Heart left ventricle (tissue), 16 donors: Measurements from ENCODE around the gene LENG9. TPM values are rescaled to one million over a fixed set of nuclear protein-coding genes. Genes with fewer than 3 reads are reported as not detected.
A peak's percentile ranks its signal among the peaks of the same experiment; 100 is the strongest.

Experiments used
- ATAC-seq, 4 donors: fragments of 200-7000 bp; cut with Tn5 transposase; one replicate each; pipeline ENCODE4 v1.9.1; 2020 to 2022; ENCODE audit warnings: moderate library complexity in 4 of 4, mild to moderate bottlenecking in 3 of 4, moderate number of reproducible peaks in 1 of 4
- DNase-seq, 5 donors: peaks; one replicate each; pipeline ENCODE4 v3.0.0-alpha.2; 2020
- H3K27ac ChIP-seq, 12 donors: fragments of 200-600 bp; sonication (generic) in 4 of 12; one replicate each; pipeline versions ENCODE4 v1.5.0 to v1.8.0; 2016 to 2022; ENCODE audit warnings: mild to moderate bottlenecking in 2 of 12
- H3K27me3 ChIP-seq, 9 donors: fragments of 200-600 bp; sonication (generic) in 2 of 9; one replicate each; pipeline versions ENCODE4 v1.5.1 to v1.8.0; 2016 to 2022; ENCODE audit warnings: mild to moderate bottlenecking in 3 of 9
- H3K36me3 ChIP-seq, 9 donors: fragments of 200-600 bp; sonication (generic) in 2 of 9; one replicate each; pipeline versions ENCODE4 v1.5.0 to v1.8.0; 2018 to 2022; ENCODE audit warnings: mild to moderate bottlenecking in 2 of 9
- H3K4me1 ChIP-seq, 12 donors: fragments of 200-600 bp; sonication (generic) in 4 of 12; one replicate each; pipeline versions ENCODE4 v1.5.0 to v1.8.0; 2016 to 2022; ENCODE audit warnings: mild to moderate bottlenecking in 3 of 12
- H3K4me3 ChIP-seq, 12 donors: fragments of 200-600 bp; sonication (generic) in 4 of 12; one replicate each; pipeline versions ENCODE4 v1.5.0 to v1.8.0; 2017 to 2022; ENCODE audit warnings: mild to moderate bottlenecking in 9 of 12, moderate library complexity in 4 of 12
- H3K9me3 ChIP-seq, 12 donors: fragments of 200-600 bp; sonication (generic) in 4 of 12; one replicate each; pipeline versions ENCODE4 v1.5.0 to v1.8.0; 2016 to 2022; ENCODE audit warnings: mild to moderate bottlenecking in 1 of 12
- CTCF ChIP-seq, 12 donors: fragments of 200-600 bp; sonication (generic) in 4 of 12; IDR thresholded peaks; one replicate each; pipeline versions ENCODE4 v1.5.0 to v1.8.0; 2018 to 2022; ENCODE audit warnings: antibody characterized with exemption in 12 of 12, mild to moderate bottlenecking in 5 of 12
- POLR2A ChIP-seq, 2 donors: fragments of 450-650 bp; IDR thresholded peaks; one replicate each; pipeline ENCODE4 v1.6.1; 2017; ENCODE audit warnings: antibody characterized with exemption in 2 of 2, mild to moderate bottlenecking in 2 of 2, moderate library complexity in 2 of 2
- WGBS, 4 donors: extraction: QIAGEN DNeasy Blood & Tissue Kit in 2 of 4; methylation state at CpG; one replicate each; pipeline versions ENCODE4 v1.1.5 to v1.1.7; 2013 to 2018; 5-methylcytosine and 5-hydroxymethylcytosine counted together
- intact Hi-C, 10 donors: fragments of 100-400 bp; cut with DNase I; formaldehyde crosslinking; loops; one replicate each; pipeline versions ENCODE4 v1.11.1 to v1.14.2; 2022
- polyA plus RNA-seq, 2 donors: library from polyadenylated mRNA; stranded (reverse); fragments of 200-250 nt; gene quantifications; one replicate each; pipeline ENCODE4 v1.2.3, GENCODE V29; 2013
- total RNA-seq, 9 donors: library from RNA; depleted of rRNA in 2 of 9; stranded (reverse); fragments of >200 nt in 2 of 9; fragmentation: NEBNext Ultra II Directional in 3 of 9; extraction: Animal tissue kit (Norgen Biotek cat#: 25700) in 3 of 9; gene quantifications; one replicate each; pipeline versions ENCODE4 v1.1.0 to v1.2.4, GENCODE V29; 2016 to 2023
- donor health status: ischemic (EF 13 %, LVEDD 7.1; RV severe dilation, severe dysfunction).
- donor health status: healthy with polysubstance abuse.
- donor health status: DM: no; HTN: yes; CAD: no.
- donor health status: DM: no; HTN: no; CAD: no.
- donor health status: ischemic (EF 25% LVEDD 6.9; RV normal size, moderate dysfunction).
- donor health status: ischemic (EF 25% LVEDD 5.7; RV mildly dilated, moderate dysfunction).
- donor health status: healthy.
- donor health status: DM: yes; HTN: yes; CAD: no.
- donor health status: ischemic (EF 35%, LVEDD 5.7; RV mildly dilated, moderate dysfunction).
- donor health status: nonischemic (EF 11% LVEDD 7.7; RV severe dilation, severe dysfunction).
- donor health status: DM: yes; HTN: yes; CAD: no.
- donor health status: PGD.
- donor health status: ischemic (EF 29% LVEDD 5.4; RV normal size, mild dysfunction).
- donor health status: nonischemic (EF 23%, LVEDD 6.1; RV moderate dilation, normal function).

The LENG9 gene
- total and polyA plus RNA-seq, 11 donors = 1.4 to 4.1 (median 2.1) TPM

DNA sequence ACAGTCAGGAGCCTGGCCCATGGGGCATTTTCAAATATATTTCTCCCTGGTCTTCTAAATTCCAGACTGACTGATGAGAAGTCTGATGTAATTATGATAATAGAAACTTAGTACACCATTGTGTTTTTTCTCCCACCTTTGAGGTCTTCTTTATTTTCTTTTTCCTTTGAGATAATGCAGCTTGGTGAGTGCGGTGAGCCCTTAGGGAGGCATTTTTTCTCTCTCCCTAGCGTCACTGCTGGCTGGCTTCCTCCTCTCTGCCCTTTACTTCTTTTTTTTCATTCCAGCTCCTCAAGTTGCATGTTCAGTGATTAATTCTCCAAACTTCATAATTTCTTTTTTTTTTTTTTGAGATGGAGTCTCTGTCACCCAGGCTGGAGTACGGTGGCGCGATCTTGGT, 22.3 kb upstream of the LENG9 start:
- DNase-seq (no peak), ATAC-seq (no peak)
- peaks cover 0 to 70% (median 10%) of the 10 kb centered on the region in 9 donors for H3K27me3 ChIP-seq
- intact Hi-C loops = loop anchor here in 3 of 10 donors (5.0 to 10.0 kb wide), 2 partner anchors 189 to 191 kb away; no protein-coding TSS in a partner anchor
- H3K27ac ChIP-seq = no peak overlapping the region
- peaks cover 0 to 7% (median 0%) of the 10 kb centered on the region in 12 donors for H3K4me1 ChIP-seq
- H3K9me3 ChIP-seq = no peaks in the 10 kb centered on the region
- no peak overlapping the region for H3K4me3 ChIP-seq
- TF ChIP-seq CTCF (IDR thresholded peaks at IDR 0.05) (no peak), POLR2A (IDR thresholded peaks at IDR 0.05) (no peak)
- WGBS, 4 donors = 66 to 77% (median 71%) methylated on average over 5 of the region's 5 CpGs
- no peaks in the 10 kb centered on the region for H3K36me3 ChIP-seq

DNA sequence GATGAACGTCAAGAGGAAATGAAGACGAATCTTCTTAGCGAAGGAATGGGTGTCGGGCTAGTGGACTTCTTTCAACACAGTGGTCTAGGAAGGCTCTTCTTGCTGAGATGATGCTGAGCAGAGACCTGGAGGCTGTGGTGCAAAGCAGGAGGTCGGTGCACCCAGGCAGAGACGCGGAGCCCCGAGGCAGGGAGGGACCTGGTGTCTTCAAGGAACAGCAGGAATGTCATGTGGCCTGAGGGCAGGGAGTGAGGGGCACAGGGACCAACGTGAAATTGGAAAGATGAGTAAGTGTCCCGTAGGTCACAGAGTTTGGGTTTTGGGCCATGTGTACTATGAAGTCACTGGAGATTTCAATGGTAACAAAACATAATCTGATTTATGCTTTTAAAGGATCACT, 20.9 kb upstream of the LENG9 start:
- TF ChIP-seq POLR2A (IDR thresholded peaks at IDR 0.05) = no peak
- no peak for DNase-seq
- peaks cover 0 to 56% (median 10%) of the 10 kb centered on the region in 9 donors for H3K27me3 ChIP-seq
- intact Hi-C loops = loop anchor here in 5 of 10 donors (5.0 to 10.0 kb wide), 3 partner anchors 188 to 193 kb away; no protein-coding TSS in a partner anchor
- H3K4me1 ChIP-seq = peaks cover 0 to 17% (median 0%) of the 10 kb centered on the region in 12 donors
- H3K9me3 ChIP-seq = no peaks in the 10 kb centered on the region
- no peak overlapping the region for H3K27ac ChIP-seq
- H3K36me3 ChIP-seq = no peaks in the 10 kb centered on the region
- no peak overlapping the region for H3K4me3 ChIP-seq
- ATAC-seq = no peak
- 75 to 83% (median 78%) methylated on average over 10 of the region's 10 CpGs for WGBS, 4 donors

DNA sequence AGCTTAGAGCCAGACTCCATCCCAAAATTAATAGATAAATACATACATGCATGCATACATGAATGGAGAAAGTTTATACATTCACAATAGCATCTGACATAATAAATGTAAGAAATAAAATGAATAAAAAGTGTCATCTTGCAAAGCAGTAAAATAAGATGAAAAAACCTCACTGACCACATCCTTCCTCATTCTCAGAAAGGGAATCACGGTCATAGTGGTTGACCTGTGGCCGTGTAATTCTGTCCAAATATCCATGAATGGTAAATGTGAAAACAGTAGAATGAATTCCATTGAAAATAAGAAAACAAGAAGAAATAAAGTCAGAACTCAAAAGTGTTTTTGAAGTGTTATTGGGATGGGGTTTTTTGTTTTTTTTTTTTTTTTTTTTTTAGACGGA, 19.3 kb upstream of the LENG9 start:
- Histone ChIP-seq H3K4me1 (peaks cover 0 to 17% (median 0%) of the 10 kb centered on the region in 12 donors), H3K4me3 (no peak overlapping the region), H3K27me3 (peaks cover 0 to 52% (median 10%) of the 10 kb centered on the region in 9 donors), H3K9me3 (no peaks in the 10 kb centered on the region), H3K36me3 (no peaks in the 10 kb centered on the region), H3K27ac (no peak overlapping the region)
- intact Hi-C loops = loop anchor here in 5 of 10 donors (5.0 to 10.0 kb wide), 3 partner anchors 189 to 194 kb away; no protein-coding TSS in a partner anchor
- DNase-seq = no peak
- ATAC-seq = no peak
- TF ChIP-seq CTCF (IDR thresholded peaks at IDR 0.05) = no peak
- WGBS, 4 donors = 68 to 86% (median 73%) methylated on average over 3 of the region's 3 CpGs

- no peaks in the 10 kb centered on the region for H3K9me3 ChIP-seq
- H3K4me3 ChIP-seq = no peak overlapping the region
- TF ChIP-seq CTCF (IDR thresholded peaks at IDR 0.05) = peak; percentile 31 to 77 (median 62)
- TF ChIP-seq POLR2A (IDR thresholded peaks at IDR 0.05) = no peak
- intact Hi-C loops = loop anchor here in 6 of 10 donors (2.0 to 10.0 kb wide), 4 partner anchors 191 to 196 kb away; no protein-coding TSS in a partner anchor
- WGBS, 4 donors = 11 to 14% (median 13%) methylated on average over 16 of the region's 16 CpGs
- no peak overlapping the region for H3K27ac ChIP-seq
- H3K27me3 ChIP-seq = peaks cover 0 to 50% (median 10%) of the 10 kb centered on the region in 9 donors
- ATAC-seq (peak in 2 of 4 donors; percentile 32 to 58), DNase-seq (peak in 1 of 5 donors; percentile 33)
- H3K36me3 ChIP-seq = no peaks in the 10 kb centered on the region
- peaks cover 0 to 17% (median 0%) of the 10 kb centered on the region in 12 donors for H3K4me1 ChIP-seq
These were observed 17.9 kb upstream of the LENG9 start for GRCh38 chr19:54481326-54481930.
